ENCODE results near the gene PPP2R5D. TPM values are rescaled to one million over a fixed set of nuclear protein-coding genes. Genes with fewer than 3 reads are reported as not detected.
"Not testable (repeated sequence)": the region's sequence is repeated elsewhere in the genome, so short reads cannot be mapped to it uniquely, and the experiment has no call there.

Gene PPP2R5D
- total RNA-seq, 1 donor from 2014 or later, result 32.7 TPM

DNA sequence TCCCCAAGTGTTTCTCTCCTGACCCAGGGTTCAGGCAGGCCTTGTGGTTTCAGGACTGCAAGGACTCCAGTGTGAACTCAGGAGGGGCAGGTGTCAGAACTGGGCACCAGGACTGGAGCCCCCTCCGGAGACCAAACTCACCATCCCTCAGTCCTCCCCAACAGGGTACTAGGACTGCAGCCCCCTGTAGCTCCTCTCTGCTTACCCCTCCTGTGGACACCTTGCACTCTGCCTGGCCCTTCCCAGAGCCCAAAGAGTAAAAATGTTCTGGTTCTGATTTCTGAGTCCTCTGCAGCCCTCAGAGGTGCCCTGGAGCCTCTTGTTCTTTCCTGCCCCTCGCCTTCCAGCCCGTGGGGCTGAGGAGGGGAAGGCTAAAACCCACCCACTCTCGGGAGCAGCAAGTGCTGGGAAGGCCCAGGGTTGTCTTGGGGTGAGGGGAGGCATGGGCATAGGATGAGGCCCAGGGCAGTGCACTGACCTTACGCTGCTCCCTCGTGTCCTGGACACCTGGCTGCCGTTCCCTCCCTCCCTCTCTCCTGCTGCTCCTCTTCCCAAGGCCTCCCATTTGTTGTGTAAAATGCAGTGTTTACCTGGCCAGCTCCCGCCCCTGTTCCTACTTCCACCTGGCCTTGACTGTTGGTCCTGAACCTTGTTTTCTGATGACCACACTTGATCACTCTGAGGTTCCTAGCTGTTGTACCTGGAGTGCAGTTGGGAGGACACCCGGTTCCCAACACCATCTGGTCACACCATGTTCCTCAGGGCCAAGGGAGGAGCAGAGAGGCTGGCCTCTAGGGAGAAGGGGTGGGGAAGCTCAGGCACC lies 45.2 kb upstream of the PPP2R5D start:
- DNase-seq, result no peak
- Histone ChIP-seq H3K36me3 (peaks cover 51% of the 10 kb centered on the region), H3K4me1 (peaks cover 9% of the 10 kb centered on the region), H3K27ac (replicated peaks) (no peak overlapping the region), H3K9me3 (replicated peaks) (no peaks in the 10 kb centered on the region), H3K27me3 (ENCODE audit: low read depth) (no peaks in the 10 kb centered on the region), H3K4me3 (no peak overlapping the region)
- intact Hi-C loops (cut with micrococcal nuclease), result no loop called here
- TF ChIP-seq CTCF (IDR thresholded peaks at IDR 0.05; ENCODE audit: borderline replicate concordance), result no peak

GRCh38 chr6:42939810-42940167 lies 44.6 kb upstream of the PPP2R5D start:
- DNase-seq, result no peak
- Histone ChIP-seq H3K27me3 (ENCODE audit: low read depth) (no peaks in the 10 kb centered on the region), H3K36me3 (peaks cover 45% of the 10 kb centered on the region), H3K27ac (replicated peaks) (no peak overlapping the region), H3K4me3 (no peak overlapping the region), H3K9me3 (replicated peaks) (no peaks in the 10 kb centered on the region), H3K4me1 (peaks cover 9% of the 10 kb centered on the region)
- no peak for TF ChIP-seq CTCF (IDR thresholded peaks at IDR 0.05; ENCODE audit: borderline replicate concordance)
- intact Hi-C loops (cut with micrococcal nuclease), result no loop called here

- intact Hi-C loops (cut with micrococcal nuclease), result no loop called here
- Histone ChIP-seq H3K4me3 (no peak overlapping the region), H3K9me3 (replicated peaks) (no peaks in the 10 kb centered on the region), H3K36me3 (peaks cover 39% of the 10 kb centered on the region), H3K27me3 (ENCODE audit: low read depth) (no peaks in the 10 kb centered on the region), H3K4me1 (peaks cover 9% of the 10 kb centered on the region), H3K27ac (replicated peaks) (no peak overlapping the region)
- TF ChIP-seq CTCF (IDR thresholded peaks at IDR 0.05; ENCODE audit: borderline replicate concordance), result no peak
- no peak for DNase-seq
These were observed 43.8 kb upstream of the PPP2R5D start for GRCh38 chr6:42940493-42941045.

GRCh38 chr6:42941356-42941755 lies 43.0 kb upstream of the PPP2R5D start:
- H3K36me3 ChIP-seq, result peaks cover 31% of the 10 kb centered on the region
- H3K27ac ChIP-seq (replicated peaks); H3K4me1 ChIP-seq; DNase-seq; H3K27me3 ChIP-seq (ENCODE audit: low read depth); H3K4me3 ChIP-seq; intact Hi-C loops (cut with micrococcal nuclease); H3K9me3 ChIP-seq (replicated peaks): not testable (repeated sequence)

- H3K27ac ChIP-seq (replicated peaks), result no peak overlapping the region
- no peaks in the 10 kb centered on the region for H3K9me3 ChIP-seq (replicated peaks)
- peaks cover 20% of the 10 kb centered on the region for H3K36me3 ChIP-seq
- TF ChIP-seq CTCF (IDR thresholded peaks at IDR 0.05; ENCODE audit: borderline replicate concordance), result no peak
- intact Hi-C loops (cut with micrococcal nuclease), result no loop called here
- DNase-seq, result no peak
- no peak overlapping the region for H3K4me3 ChIP-seq
- H3K4me1 ChIP-seq, result peaks cover 9% of the 10 kb centered on the region
- H3K27me3 ChIP-seq (ENCODE audit: low read depth), result no peaks in the 10 kb centered on the region
These were observed 41.9 kb upstream of the PPP2R5D start for GRCh38 chr6:42942444-42942843.

GRCh38 chr6:42947950-42948349 lies 36.4 kb upstream of the PPP2R5D start:
- H3K4me1 ChIP-seq, result no peaks in the 10 kb centered on the region
- TF ChIP-seq CTCF (IDR thresholded peaks at IDR 0.05; ENCODE audit: borderline replicate concordance), result no peak
- no peaks in the 10 kb centered on the region for H3K27me3 ChIP-seq (ENCODE audit: low read depth)
- H3K27ac ChIP-seq (replicated peaks), result no peak overlapping the region
- H3K9me3 ChIP-seq (replicated peaks), result no peaks in the 10 kb centered on the region
- H3K4me3 ChIP-seq, result no peak overlapping the region
- no peaks in the 10 kb centered on the region for H3K36me3 ChIP-seq
- no peak for DNase-seq
- intact Hi-C loops (cut with micrococcal nuclease), result no loop called here
